Astrocyte (in vitro differentiated cells and primary cell): Measurements from ENCODE around the gene FGD5. TPM values are rescaled to one million over a fixed set of nuclear protein-coding genes. Genes with fewer than 3 reads are reported as not detected.

Experiments
- DNase-seq: peaks from one replicate; pipeline ENCODE4 v3.0.0-alpha.2; 2010; ENCODE audit warnings: low read depth
- FAIRE-seq: peaks from 2 replicates; lab custom pipeline; 2011; peaks lifted over from hg19 to GRCh38; lab: Jason Lieb, UNC
- H2AFZ ChIP-seq: 2 replicates; pipeline ENCODE4 v1.6.0; 2012; ENCODE audit warnings: low read depth, low read length, inconsistent platforms
- H3K27ac ChIP-seq: 2 replicates; pipeline ENCODE4 v1.5.1; 2011; ENCODE audit warnings: low read depth, low read length, inconsistent platforms
- H3K27me3 ChIP-seq: 2 replicates; pipeline ENCODE4 v1.6.0; 2011; ENCODE audit warnings: low read length, inconsistent platforms; ENCODE audit not compliant: insufficient read depth
- H3K36me3 ChIP-seq: 2 replicates; pipeline ENCODE4 v1.5.1; 2011; ENCODE audit warnings: low read length, inconsistent platforms; ENCODE audit not compliant: insufficient read depth
- H3K4me1 ChIP-seq: 2 replicates; pipeline ENCODE4 v1.5.1; 2011; ENCODE audit warnings: low read length, inconsistent platforms; ENCODE audit not compliant: insufficient read depth
- H3K4me2 ChIP-seq: 2 replicates; pipeline ENCODE4 v1.6.0; 2012; ENCODE audit warnings: low read length, inconsistent platforms
- H3K4me3 ChIP-seq: 2 replicates; pipeline ENCODE4 v1.5.1; 2011; ENCODE audit warnings: low read depth, mild to moderate bottlenecking, low read length, inconsistent platforms; ENCODE audit not compliant: insufficient read depth
- H3K79me2 ChIP-seq: 2 replicates; pipeline ENCODE4 v1.6.0; 2012; ENCODE audit warnings: mild to moderate bottlenecking, low read length, inconsistent platforms; ENCODE audit not compliant: insufficient read depth
- H3K9ac ChIP-seq: 2 replicates; pipeline ENCODE4 v1.6.0; 2012; ENCODE audit warnings: mild to moderate bottlenecking, low read length, inconsistent platforms
- H3K9me3 ChIP-seq: 2 replicates; pipeline ENCODE4 v1.5.1; 2012; ENCODE audit warnings: low read depth, mild to moderate bottlenecking, low read length, inconsistent platforms; ENCODE audit not compliant: insufficient read depth
- H4K20me1 ChIP-seq: 2 replicates; pipeline ENCODE4 v1.6.0; 2012; ENCODE audit warnings: low read length, inconsistent platforms; ENCODE audit not compliant: insufficient read depth
- H3K27ac Mint-ChIP-seq: one replicate; pipeline ENCODE4 v1.8.0; 2021; ENCODE audit warnings: mild to moderate bottlenecking, mixed read lengths; ENCODE audit not compliant: unreplicated experiment
- H3K27me3 Mint-ChIP-seq: one replicate; pipeline ENCODE4 v1.8.0; 2021; ENCODE audit warnings: low read depth, mixed read lengths; ENCODE audit not compliant: unreplicated experiment
- H3K36me3 Mint-ChIP-seq: one replicate; pipeline ENCODE4 v1.8.0; 2021; ENCODE audit warnings: low read depth, mixed read lengths; ENCODE audit not compliant: unreplicated experiment
- H3K4me1 Mint-ChIP-seq: one replicate; pipeline ENCODE4 v1.8.0; 2021; ENCODE audit warnings: low read depth, mixed read lengths; ENCODE audit not compliant: unreplicated experiment
- H3K4me3 Mint-ChIP-seq: one replicate; pipeline ENCODE4 v1.8.0; 2021; ENCODE audit warnings: mild to moderate bottlenecking, moderate library complexity, mixed read lengths; ENCODE audit not compliant: unreplicated experiment
- H3K9me3 Mint-ChIP-seq: one replicate; pipeline ENCODE4 v1.8.0; 2021; ENCODE audit warnings: mild to moderate bottlenecking, mixed read lengths; ENCODE audit not compliant: unreplicated experiment
- EZH2 ChIP-seq: IDR thresholded peaks from 2 replicates; pipeline ENCODE4 v1.6.1; 2012; ENCODE audit warnings: mild to moderate bottlenecking, low read length, inconsistent platforms; ENCODE audit not compliant: insufficient read depth
- total RNA-seq: library from RNA; stranded (reverse); gene quantifications from 2 replicates; pipeline ENCODE4 v1.2.1, GENCODE V29; 2021
- TF ChIP-seq, protein P1 (sequence below): IDR thresholded peaks from 2 replicates; pipeline ENCODE4 v1.5.1; 2011; ENCODE audit warnings: low read depth, mild to moderate bottlenecking, inconsistent platforms, low read length, moderate library complexity; ENCODE audit not compliant: insufficient read depth

FGD5 gene
- total RNA-seq, 1 donor from 2014 or later: 2.0 TPM

DNA sequence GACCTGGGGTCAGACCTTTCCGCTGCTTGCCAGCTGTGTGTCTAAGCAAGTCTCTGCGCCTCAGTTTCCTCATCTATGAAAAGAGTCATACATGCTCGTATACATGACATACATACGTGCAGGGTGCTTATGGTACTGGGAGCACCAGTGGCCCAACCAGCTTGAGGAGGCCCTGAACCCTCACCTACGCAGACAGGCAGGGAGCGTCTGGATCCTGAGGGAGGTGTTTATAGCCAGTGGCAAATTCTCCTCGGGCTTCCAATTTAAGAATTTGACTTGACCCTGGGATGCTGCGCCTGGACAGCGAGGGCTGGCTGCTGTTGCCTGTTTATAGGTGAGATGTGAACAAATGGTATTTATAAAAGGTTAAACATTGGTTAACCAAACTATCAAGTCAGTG, 17.7 kb upstream of the FGD5 start:
- Histone ChIP-seq H3K9me3 (no peaks in the 10 kb centered on the region), H3K36me3 (no peaks in the 10 kb centered on the region), H4K20me1 (no peaks in the 10 kb centered on the region), H3K4me3 (no peak overlapping the region), H3K9ac (no peak overlapping the region), H3K4me1 (no peaks in the 10 kb centered on the region), H3K4me2 (no peak overlapping the region), H3K27me3 (peaks cover 30% of the 10 kb centered on the region), H2AFZ (no peak overlapping the region), H3K27ac (no peak overlapping the region), H3K79me2 (no peaks in the 10 kb centered on the region)
- Mint-ChIP-seq H3K4me3 (no peak overlapping the region), H3K27ac (no peak overlapping the region), H3K36me3 (peaks cover 2% of the 10 kb centered on the region), H3K9me3 (peaks cover 4% of the 10 kb centered on the region), H3K27me3 (peaks cover 51% of the 10 kb centered on the region), H3K4me1 (peaks cover 20% of the 10 kb centered on the region)
- TF ChIP-seq, protein P1, sequence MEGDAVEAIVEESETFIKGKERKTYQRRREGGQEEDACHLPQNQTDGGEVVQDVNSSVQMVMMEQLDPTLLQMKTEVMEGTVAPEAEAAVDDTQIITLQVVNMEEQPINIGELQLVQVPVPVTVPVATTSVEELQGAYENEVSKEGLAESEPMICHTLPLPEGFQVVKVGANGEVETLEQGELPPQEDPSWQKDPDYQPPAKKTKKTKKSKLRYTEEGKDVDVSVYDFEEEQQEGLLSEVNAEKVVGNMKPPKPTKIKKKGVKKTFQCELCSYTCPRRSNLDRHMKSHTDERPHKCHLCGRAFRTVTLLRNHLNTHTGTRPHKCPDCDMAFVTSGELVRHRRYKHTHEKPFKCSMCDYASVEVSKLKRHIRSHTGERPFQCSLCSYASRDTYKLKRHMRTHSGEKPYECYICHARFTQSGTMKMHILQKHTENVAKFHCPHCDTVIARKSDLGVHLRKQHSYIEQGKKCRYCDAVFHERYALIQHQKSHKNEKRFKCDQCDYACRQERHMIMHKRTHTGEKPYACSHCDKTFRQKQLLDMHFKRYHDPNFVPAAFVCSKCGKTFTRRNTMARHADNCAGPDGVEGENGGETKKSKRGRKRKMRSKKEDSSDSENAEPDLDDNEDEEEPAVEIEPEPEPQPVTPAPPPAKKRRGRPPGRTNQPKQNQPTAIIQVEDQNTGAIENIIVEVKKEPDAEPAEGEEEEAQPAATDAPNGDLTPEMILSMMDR: no peak
- no peak for TF ChIP-seq EZH2
- FAIRE-seq (no peak), DNase-seq (no peak)

GRCh38 chr3:14801668-14802380, 16.9 kb upstream of the FGD5 start:
- Histone ChIP-seq H3K36me3 (no peaks in the 10 kb centered on the region), H3K79me2 (no peaks in the 10 kb centered on the region), H3K9me3 (no peaks in the 10 kb centered on the region), H3K4me1 (no peaks in the 10 kb centered on the region), H2AFZ (no peak overlapping the region), H3K4me2 (no peak overlapping the region), H3K27ac (no peak overlapping the region), H3K27me3 (peaks cover 24% of the 10 kb centered on the region), H3K9ac (no peak overlapping the region), H3K4me3 (no peak overlapping the region), H4K20me1 (no peaks in the 10 kb centered on the region)
- H3K4me3 Mint-ChIP-seq: no peak overlapping the region
- peaks cover 28% of the 10 kb centered on the region for H3K4me1 Mint-ChIP-seq
- no peak overlapping the region for H3K27ac Mint-ChIP-seq
- H3K9me3 Mint-ChIP-seq: peaks cover 4% of the 10 kb centered on the region
- H3K27me3 Mint-ChIP-seq: peaks cover 51% of the 10 kb centered on the region
- FAIRE-seq: no peak
- TF ChIP-seq, protein P1: no peak
- peaks cover 2% of the 10 kb centered on the region for H3K36me3 Mint-ChIP-seq
- no peak for DNase-seq

DNA sequence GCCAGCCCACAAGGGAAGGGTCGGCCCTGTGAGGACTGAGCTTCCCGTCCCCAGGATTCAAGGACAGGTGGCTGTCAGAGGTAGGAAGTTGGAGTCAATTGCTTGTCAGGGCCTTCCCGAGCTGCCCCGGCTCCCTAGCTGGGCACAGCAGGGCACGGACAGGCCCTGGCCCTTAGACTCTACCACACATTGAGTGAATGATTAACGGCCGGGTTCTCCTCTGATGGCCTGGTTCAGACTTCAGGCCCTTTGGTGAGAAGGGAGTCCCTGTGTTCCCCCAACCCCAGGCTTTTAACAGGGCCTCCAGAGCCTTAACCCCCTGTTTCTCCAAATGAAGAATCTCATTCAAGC, 16.4 kb upstream of the FGD5 start:
- no peak for TF ChIP-seq EZH2
- TF ChIP-seq, protein P1: no peak
- Histone ChIP-seq H3K27ac (no peak overlapping the region), H4K20me1 (no peaks in the 10 kb centered on the region), H3K9ac (no peak overlapping the region), H2AFZ (no peak overlapping the region), H3K4me2 (no peak overlapping the region), H3K79me2 (no peaks in the 10 kb centered on the region), H3K4me1 (no peaks in the 10 kb centered on the region), H3K27me3 (peaks cover 24% of the 10 kb centered on the region), H3K36me3 (no peaks in the 10 kb centered on the region), H3K4me3 (no peak overlapping the region), H3K9me3 (no peaks in the 10 kb centered on the region)
- Mint-ChIP-seq H3K4me1 (peaks cover 32% of the 10 kb centered on the region), H3K27ac (no peak overlapping the region), H3K4me3 (no peak overlapping the region), H3K9me3 (peaks cover 4% of the 10 kb centered on the region), H3K27me3 (peaks cover 49% of the 10 kb centered on the region), H3K36me3 (peaks cover 2% of the 10 kb centered on the region)
- FAIRE-seq (no peak), DNase-seq (no peak)
